Effector CD4-positive, alpha-beta T cell (primary cell): ENCODE data around the gene ZNF442.
"Not testable (repeated sequence)": the region's sequence is repeated elsewhere in the genome, so short reads cannot be mapped to it uniquely, and the experiment has no call there.

Experiments
- DNase-seq: peaks from one replicate; pipeline ENCODE4 v3.0.0-alpha.2; 2020

ZNF442 gene

DNA sequence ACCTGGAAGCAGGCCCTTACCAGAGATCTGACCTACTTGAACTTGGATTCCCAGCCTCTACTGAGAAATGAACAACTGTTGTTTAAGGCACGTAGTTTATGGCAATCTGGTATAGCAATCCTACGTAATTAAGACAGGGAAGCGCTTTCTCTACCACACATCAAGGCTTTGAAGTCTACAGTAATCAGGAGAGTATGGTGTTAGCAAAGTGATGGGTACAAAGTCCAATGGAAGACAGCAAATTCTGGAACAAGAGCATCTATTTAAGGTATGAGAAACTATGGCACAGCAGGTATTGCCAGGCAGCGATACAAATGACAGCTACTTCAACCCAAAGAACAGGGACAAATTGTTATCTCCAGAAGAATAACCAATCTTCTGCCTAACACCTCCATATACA, 35.1 kb downstream of the ZNF442 start:
- DNase-seq, result no peak

DNA sequence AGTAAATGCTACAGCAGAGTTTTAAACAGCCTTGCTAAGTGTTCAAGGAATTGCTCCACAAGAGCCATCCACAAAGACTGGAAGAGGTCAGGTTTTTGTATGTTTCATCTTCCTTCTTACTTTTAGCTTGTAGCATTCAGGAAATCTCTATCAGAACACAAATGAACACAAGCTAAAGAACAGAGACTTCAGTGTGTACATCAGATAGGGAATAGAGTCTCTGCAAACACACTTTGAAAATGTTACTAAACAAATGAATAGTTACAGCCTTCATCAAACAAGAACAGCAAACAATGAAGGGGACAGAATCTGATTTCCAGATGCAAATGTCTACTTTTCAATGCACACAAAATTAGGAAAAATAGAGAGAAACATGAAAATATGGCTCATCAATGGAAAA, 39.8 kb downstream of the ZNF442 start:
- DNase-seq, result no peak

DNA sequence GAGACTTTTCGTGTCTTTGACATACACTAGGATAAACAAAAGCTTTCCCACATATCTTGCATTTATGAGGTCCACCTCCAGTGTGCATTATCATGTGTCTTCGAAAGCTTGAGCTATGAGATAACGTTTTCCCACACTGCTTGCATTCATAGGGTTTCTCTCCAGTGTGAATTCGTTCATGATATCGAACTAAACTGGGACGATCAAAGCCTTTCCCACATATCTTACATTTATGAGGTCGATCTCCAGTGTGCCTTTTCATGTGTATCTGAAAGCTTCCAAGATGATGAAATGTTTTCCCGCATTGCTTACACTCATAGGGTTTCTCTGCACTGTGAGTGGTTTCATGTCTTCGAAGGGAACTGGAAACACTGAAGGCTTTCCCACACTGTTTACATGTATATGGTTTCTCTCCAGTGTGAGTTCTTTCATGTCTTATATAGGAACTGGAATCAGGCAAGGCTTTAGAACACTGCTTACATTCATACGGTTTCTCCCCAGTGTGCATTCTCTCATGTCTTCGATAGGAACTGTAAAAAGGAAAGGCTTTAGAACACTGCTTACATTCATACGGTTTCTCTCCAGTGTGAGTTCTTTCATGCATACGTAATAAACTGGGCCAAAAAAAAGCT, 46.6 kb downstream of the ZNF442 start:
- no peak for DNase-seq

DNA sequence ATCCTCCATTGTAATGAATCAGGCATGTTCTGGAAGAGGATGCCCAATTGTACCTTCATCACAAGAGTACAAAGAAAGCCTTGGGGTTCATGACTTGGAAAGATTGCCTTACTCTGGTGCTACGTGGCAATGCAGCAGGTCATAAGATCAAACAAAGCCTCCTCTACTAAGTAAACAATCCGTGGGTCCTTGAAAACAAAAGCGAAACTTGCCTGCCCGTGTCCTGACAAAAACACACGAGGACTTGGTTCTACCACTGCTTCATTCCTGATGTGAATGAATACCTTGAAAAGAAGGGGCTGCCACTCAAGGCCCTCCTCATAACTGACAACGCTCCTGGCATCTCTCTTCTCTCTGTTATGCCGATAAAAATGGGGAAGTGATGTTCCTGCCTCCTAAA, 50.9 kb downstream of the ZNF442 start:
- no peak for DNase-seq

DNA sequence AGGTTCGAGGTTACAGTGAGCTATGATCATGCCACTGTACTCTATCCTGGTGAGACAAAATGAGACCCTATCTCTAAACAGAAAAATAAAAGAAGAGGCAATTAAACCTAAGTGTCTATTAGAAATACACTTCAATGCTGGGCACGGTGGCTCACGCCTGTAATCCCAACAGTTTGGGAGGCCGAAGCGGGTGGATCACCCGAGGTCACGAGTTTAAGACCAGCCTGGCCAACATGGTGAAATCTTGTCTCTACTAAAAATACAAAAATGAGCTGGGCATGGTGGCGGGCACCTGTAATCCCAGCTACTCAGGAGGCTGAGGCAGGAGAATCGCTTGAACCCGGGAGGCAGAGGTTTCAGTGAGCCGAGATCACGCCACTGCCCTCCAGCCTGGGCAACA, 56.6 kb downstream of the ZNF442 start:
- not testable (repeated sequence) for DNase-seq
